ENCODE data around the gene LCLAT1.

- TF ChIP-seq EZH2phosphoT487 (conservative IDR thresholded peaks at IDR 0.05; ENCODE audit: low read length) (no peak), CTCF (IDR thresholded peaks at IDR 0.05; ENCODE audit: insufficient read depth, low read length, poor library complexity, severe bottlenecking) (no peak)
Observed at GRCh38 chr2:30512243-30512886, 65.3 kb downstream of the LCLAT1 start.
